A549 (cell line): ENCODE data around the gene KRTAP4-8.

Experiments
- ESRRA ChIP-seq: fragments of 150-350 bp; IDR thresholded peaks from 2 replicates; pipeline ENCODE4 v1.6.1; 2014; ENCODE audit warnings: mild to moderate bottlenecking, low read length, borderline replicate concordance
- POLR2A ChIP-seq: IDR thresholded peaks from 2 replicates; pipeline ENCODE4 v1.6.1; 2012; ENCODE audit warnings: mild to moderate bottlenecking, low read length
- POLR2AphosphoS2 ChIP-seq: conservative IDR thresholded peaks from 2 replicates; pipeline ENCODE4 v1.6.1; 2012; ENCODE audit warnings: low read length, improper control_type of control experiment, inconsistent platforms
- SMC3 ChIP-seq: fragments of >200 bp; sonication (Bioruptor Twin); formaldehyde crosslinking; IDR thresholded peaks from 3 replicates; pipeline ENCODE4 v1.6.1; 2018; ENCODE audit warnings: inconsistent platforms
- TF ChIP-seq, protein P1 (sequence below): fragments of >200 bp; sonication (Bioruptor Twin); formaldehyde crosslinking; IDR thresholded peaks from 3 replicates; pipeline ENCODE4 v1.5.1; 2016

DNA sequence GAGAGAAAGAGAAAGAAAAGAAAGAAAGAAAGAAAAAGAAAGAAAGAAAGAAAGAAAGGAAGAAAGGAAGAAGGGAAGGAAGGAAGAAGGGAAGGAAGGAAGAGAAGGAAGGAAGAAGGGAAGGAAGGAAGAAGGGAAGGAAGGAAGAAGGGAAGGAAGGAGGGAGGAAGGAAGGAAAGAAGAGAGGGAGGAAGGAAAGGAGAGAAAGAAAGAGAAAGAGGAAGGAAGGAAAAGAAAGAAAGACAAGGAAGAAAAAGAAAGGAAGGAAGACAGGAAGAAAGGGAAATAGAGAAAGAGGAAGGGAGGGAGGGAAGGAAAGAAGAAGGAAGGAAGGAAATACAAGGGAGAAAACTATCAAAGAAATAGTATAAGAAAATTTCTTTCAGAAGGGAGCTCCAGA is 21.2 kb downstream of the KRTAP4-8 start:
- no peak for TF ChIP-seq SMC3
- TF ChIP-seq, protein P1, sequence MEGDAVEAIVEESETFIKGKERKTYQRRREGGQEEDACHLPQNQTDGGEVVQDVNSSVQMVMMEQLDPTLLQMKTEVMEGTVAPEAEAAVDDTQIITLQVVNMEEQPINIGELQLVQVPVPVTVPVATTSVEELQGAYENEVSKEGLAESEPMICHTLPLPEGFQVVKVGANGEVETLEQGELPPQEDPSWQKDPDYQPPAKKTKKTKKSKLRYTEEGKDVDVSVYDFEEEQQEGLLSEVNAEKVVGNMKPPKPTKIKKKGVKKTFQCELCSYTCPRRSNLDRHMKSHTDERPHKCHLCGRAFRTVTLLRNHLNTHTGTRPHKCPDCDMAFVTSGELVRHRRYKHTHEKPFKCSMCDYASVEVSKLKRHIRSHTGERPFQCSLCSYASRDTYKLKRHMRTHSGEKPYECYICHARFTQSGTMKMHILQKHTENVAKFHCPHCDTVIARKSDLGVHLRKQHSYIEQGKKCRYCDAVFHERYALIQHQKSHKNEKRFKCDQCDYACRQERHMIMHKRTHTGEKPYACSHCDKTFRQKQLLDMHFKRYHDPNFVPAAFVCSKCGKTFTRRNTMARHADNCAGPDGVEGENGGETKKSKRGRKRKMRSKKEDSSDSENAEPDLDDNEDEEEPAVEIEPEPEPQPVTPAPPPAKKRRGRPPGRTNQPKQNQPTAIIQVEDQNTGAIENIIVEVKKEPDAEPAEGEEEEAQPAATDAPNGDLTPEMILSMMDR: no peak
- no peak for TF ChIP-seq POLR2A
- TF ChIP-seq POLR2AphosphoS2: no peak
- no peak for TF ChIP-seq ESRRA
